PC-9 (cell line): ENCODE data around the gene DYSF. TPM values are rescaled to one million over a fixed set of nuclear protein-coding genes. Genes with fewer than 3 reads are reported as not detected.

Experiments used
- BruUV-seq: library from RNA; stranded (reverse); fragments of 400-500 nt; replicated peaks from 2 replicates; lab custom pipeline; 2021; lab: Mats Ljungman, UMichigan
- CTCF ChIA-PET: fragments of 300-600 bp; sonication (Branson Sonifier 250); formaldehyde crosslinking; loops from one replicate; lab custom pipeline; 2022; ENCODE audit warnings: antibody characterized with exemption; lab: Charles Lee
- POLR2A ChIA-PET: fragments of 300-600 bp; sonication (Branson Sonifier 250); formaldehyde crosslinking; loops from one replicate; lab custom pipeline; 2022; ENCODE audit warnings: antibody characterized with exemption; ENCODE audit not compliant: unreplicated experiment; lab: Charles Lee
- DNase-seq, 2 experiments: peaks; one replicate each; pipeline versions ENCODE4 v3.0.0 to v3.0.0-alpha.2; 2015 to 2022; ENCODE audit warnings: mixed read lengths in 1 of 2
- H2AFZ ChIP-seq: fragments of 200-600 bp; sonication (generic); 2 replicates; pipeline ENCODE4 v1.8.1; 2017; ENCODE audit warnings: antibody characterized with exemption
- H3F3A ChIP-seq: fragments of 200-600 bp; sonication (generic); 2 replicates; pipeline ENCODE4 v1.8.1; 2017; ENCODE audit warnings: antibody characterized with exemption, mild to moderate bottlenecking, low read depth; ENCODE audit not compliant: insufficient read depth
- H3K27ac ChIP-seq: fragments of 200-600 bp; sonication (generic); 2 replicates; pipeline ENCODE4 v1.6.1; 2016; ENCODE audit warnings: mixed run types
- H3K27me3 ChIP-seq: fragments of 200-600 bp; sonication (generic); 2 replicates; pipeline ENCODE4 v1.6.1; 2016; ENCODE audit warnings: low read depth, mixed run types; ENCODE audit not compliant: insufficient read depth
- H3K36me3 ChIP-seq: fragments of 200-600 bp; sonication (generic); 2 replicates; pipeline ENCODE4 v1.6.1; 2016; ENCODE audit warnings: low read depth, mixed run types
- H3K4me1 ChIP-seq: fragments of 200-600 bp; sonication (generic); replicated peaks from 2 replicates; pipeline ENCODE4 v1.6.1; 2016; ENCODE audit warnings: mixed run types; ENCODE audit not compliant: insufficient read depth
- H3K4me2 ChIP-seq: fragments of 200-600 bp; sonication (generic); 2 replicates; pipeline ENCODE4 v1.6.1; 2017; ENCODE audit warnings: mixed run types
- H3K4me3 ChIP-seq: fragments of 200-600 bp; sonication (generic); 2 replicates; pipeline ENCODE4 v1.6.1; 2016; ENCODE audit warnings: mixed run types
- H3K79me2 ChIP-seq: fragments of 200-600 bp; sonication (generic); 2 replicates; pipeline ENCODE4 v1.6.1; 2017; ENCODE audit warnings: low read depth, mixed run types
- H3K9me2 ChIP-seq: fragments of 200-600 bp; sonication (generic); 2 replicates; pipeline ENCODE4 v1.8.1; 2017; ENCODE audit warnings: mild to moderate bottlenecking; ENCODE audit not compliant: insufficient read depth
- H3K9me3 ChIP-seq: fragments of 200-600 bp; sonication (generic); 2 replicates; pipeline ENCODE4 v1.8.1; 2016; ENCODE audit warnings: low read depth; ENCODE audit not compliant: insufficient read depth
- H4K20me1 ChIP-seq: fragments of 200-600 bp; sonication (generic); 2 replicates; pipeline ENCODE4 v1.8.1; 2017; ENCODE audit not compliant: insufficient read depth
- EZH2 ChIP-seq: fragments of 200-600 bp; sonication (generic); IDR thresholded peaks from 2 replicates; pipeline ENCODE4 v1.8.0; 2017; ENCODE audit warnings: antibody characterized with exemption, low read depth
- intact Hi-C: fragments of 100-400 bp; cut with micrococcal nuclease; formaldehyde crosslinking; loops from one replicate; pipeline ENCODE4 v1.10.0; 2022; ENCODE audit not compliant: unreplicated experiment
- total RNA-seq: library from RNA; stranded (reverse); gene quantifications from 2 replicates; pipeline ENCODE4 v1.2.3, GENCODE V29; 2021
- TF ChIP-seq, protein P1 (sequence below): fragments of 200-600 bp; sonication (generic); conservative IDR thresholded peaks from 2 replicates; pipeline ENCODE4 v1.6.1; 2017; ENCODE audit warnings: mixed run types, antibody characterized with exemption, mild to moderate bottlenecking, moderate library complexity

Gene DYSF
- total RNA-seq, 1 experiment from 2014 or later: 12.2 TPM

DNA sequence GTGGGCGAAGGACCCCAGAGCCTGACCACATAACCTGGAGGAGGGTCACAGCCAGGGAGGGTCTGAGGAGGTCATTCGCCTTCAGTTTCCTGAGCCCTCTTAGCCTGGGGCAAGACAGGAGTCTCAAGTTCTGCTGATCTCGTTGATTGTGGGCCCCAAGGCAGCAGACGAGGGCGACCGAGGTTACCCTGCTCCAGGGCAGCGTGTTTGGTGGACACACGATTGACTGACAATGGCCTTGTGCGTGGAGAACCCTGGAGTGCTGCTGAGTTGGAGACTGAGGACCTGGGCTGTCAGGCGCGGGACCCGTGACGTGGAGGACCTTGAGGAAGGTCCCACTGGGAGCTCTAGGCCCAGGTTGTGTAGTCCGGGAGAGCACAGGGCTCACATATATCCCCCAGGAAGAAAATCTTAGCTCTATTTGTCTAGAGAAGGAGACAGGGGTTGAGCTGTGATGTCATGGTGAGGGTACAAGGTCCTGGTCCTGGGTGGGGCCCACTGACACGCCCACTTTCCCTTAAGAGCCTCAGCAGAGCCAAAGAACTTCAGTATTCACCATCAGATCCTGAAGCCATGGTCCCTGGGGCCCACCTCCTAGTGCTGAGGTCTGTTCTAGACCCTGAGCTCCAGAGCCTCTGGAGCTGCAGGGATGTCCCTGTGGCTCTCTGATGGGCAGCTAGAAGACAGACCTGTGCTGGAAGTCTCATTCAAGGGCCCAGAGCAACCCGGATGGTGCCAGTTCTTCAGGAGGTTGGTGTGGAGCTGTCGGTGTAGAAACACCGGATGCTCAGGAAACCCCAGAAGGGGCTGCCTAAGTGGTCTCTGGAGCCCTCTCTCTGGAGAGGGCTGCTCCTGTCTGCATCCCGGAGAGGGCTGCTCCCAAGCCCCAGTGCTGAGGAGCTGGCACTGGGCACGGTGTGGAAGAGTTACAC, 53.1 kb downstream of the DYSF start:
- BruUV-seq: no TSS peak
- H3K9me3 ChIP-seq: no peaks in the 10 kb centered on the region
- no peak overlapping the region for H3K27ac ChIP-seq
- no peak for DNase-seq
- H2AFZ ChIP-seq: no peak overlapping the region
- no peak overlapping the region for H3K4me2 ChIP-seq
- H3K79me2 ChIP-seq: no peaks in the 10 kb centered on the region
- POLR2A ChIA-PET: no interaction called here
- H3K9me2 ChIP-seq: no peaks in the 10 kb centered on the region
- no peaks in the 10 kb centered on the region for H3F3A ChIP-seq
- intact Hi-C loops: no loop called here
- H4K20me1 ChIP-seq: no peaks in the 10 kb centered on the region
- no peaks in the 10 kb centered on the region for H3K36me3 ChIP-seq
- H3K4me1 ChIP-seq: 0 out of 2 replicates have a peak, but pooled peaks cover 7% of the 10 kb centered on the region
- TF ChIP-seq EZH2: no peak
- TF ChIP-seq, protein P1, sequence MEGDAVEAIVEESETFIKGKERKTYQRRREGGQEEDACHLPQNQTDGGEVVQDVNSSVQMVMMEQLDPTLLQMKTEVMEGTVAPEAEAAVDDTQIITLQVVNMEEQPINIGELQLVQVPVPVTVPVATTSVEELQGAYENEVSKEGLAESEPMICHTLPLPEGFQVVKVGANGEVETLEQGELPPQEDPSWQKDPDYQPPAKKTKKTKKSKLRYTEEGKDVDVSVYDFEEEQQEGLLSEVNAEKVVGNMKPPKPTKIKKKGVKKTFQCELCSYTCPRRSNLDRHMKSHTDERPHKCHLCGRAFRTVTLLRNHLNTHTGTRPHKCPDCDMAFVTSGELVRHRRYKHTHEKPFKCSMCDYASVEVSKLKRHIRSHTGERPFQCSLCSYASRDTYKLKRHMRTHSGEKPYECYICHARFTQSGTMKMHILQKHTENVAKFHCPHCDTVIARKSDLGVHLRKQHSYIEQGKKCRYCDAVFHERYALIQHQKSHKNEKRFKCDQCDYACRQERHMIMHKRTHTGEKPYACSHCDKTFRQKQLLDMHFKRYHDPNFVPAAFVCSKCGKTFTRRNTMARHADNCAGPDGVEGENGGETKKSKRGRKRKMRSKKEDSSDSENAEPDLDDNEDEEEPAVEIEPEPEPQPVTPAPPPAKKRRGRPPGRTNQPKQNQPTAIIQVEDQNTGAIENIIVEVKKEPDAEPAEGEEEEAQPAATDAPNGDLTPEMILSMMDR: no peak
- CTCF ChIA-PET: interaction anchor here (0.6 to 1.2 kb wide), 2 partner anchors 50 to 207 kb away, joined by 3 read pairs; no protein-coding TSS in a partner anchor
- no peak overlapping the region for H3K4me3 ChIP-seq
- no peaks in the 10 kb centered on the region for H3K27me3 ChIP-seq

DNA sequence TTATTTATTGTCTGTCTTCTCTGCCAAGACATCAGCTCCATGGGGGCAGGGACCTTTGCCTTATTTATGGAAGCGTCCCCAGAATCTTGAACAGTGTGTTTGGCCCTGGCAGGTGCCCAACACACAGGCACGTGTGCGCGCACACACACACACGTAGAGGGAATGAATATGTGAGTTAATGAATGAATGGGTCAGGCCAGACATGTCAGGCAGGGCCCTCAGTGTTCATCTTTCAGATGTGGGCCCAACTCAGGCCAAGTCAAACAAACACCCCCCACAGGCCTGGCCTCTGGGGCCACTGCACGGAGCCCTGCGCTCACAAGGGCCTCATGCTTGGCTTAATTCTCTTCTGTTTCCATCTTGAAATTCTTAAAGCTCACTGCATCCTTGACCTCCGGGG, 54.1 kb downstream of the DYSF start:
- Histone ChIP-seq H3K9me3 (no peaks in the 10 kb centered on the region), H3F3A (no peaks in the 10 kb centered on the region), H3K4me3 (no peak overlapping the region), H4K20me1 (no peaks in the 10 kb centered on the region), H2AFZ (no peak overlapping the region), H3K27me3 (no peaks in the 10 kb centered on the region), H3K4me2 (no peak overlapping the region), H3K27ac (no peak overlapping the region), H3K79me2 (no peaks in the 10 kb centered on the region), H3K9me2 (no peaks in the 10 kb centered on the region), H3K36me3 (no peaks in the 10 kb centered on the region), H3K4me1 (0 out of 2 replicates have a peak, but pooled peaks cover 7% of the 10 kb centered on the region)
- intact Hi-C loops: no loop called here
- BruUV-seq: no TSS peak
- POLR2A ChIA-PET: no interaction called here
- no peak for DNase-seq
- CTCF ChIA-PET: no interaction called here
- TF ChIP-seq EZH2: no peak
- TF ChIP-seq, protein P1: no peak

DNA sequence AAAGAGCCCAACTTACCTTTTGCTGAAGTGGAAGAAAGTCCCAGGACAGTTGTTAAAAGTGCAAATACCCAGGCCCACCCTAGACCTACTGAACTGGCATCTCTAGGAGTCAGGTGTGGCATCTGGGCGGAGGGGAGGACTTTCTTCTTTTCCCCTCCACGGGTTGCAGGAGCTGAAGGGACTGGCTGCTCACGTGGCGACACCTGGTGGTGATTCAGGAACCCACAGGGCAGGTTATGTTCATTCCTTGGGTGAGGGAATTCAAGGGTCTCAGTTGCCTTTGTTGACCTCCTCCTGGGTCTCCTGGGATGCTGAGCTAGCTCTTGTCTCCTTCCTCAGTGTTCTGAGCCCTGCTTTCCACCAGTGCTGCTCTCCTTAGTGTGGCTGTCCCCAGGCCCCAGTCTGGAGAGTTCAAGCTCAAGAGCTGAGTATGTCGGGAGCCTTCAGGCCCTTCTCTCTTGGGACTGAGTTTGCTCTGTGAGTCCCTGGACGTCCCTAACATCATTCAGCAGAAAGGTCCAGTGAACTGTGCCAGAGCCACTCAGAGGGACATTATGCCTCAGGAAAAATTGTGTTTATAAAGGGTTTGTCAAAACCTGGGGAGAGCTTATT, 56.9 kb downstream of the DYSF start:
- H3K36me3 ChIP-seq: no peaks in the 10 kb centered on the region
- no peaks in the 10 kb centered on the region for H3K9me2 ChIP-seq
- no peaks in the 10 kb centered on the region for H3F3A ChIP-seq
- no peak overlapping the region for H3K4me2 ChIP-seq
- no peaks in the 10 kb centered on the region for H3K4me1 ChIP-seq
- no peak overlapping the region for H3K27ac ChIP-seq
- POLR2A ChIA-PET: no interaction called here
- no peak overlapping the region for H2AFZ ChIP-seq
- H3K4me3 ChIP-seq: no peak overlapping the region
- H3K9me3 ChIP-seq: no peaks in the 10 kb centered on the region
- no peaks in the 10 kb centered on the region for H3K79me2 ChIP-seq
- no peaks in the 10 kb centered on the region for H4K20me1 ChIP-seq
- intact Hi-C loops: loop anchor here (1.0 to 10.0 kb wide), 4 partner anchors 211 to 856 kb away; no protein-coding TSS in a partner anchor
- peak; percentile 50 to 65 for DNase-seq
- no TSS peak for BruUV-seq
- no peak for TF ChIP-seq EZH2
- TF ChIP-seq, protein P1: peak; percentile 97
- H3K27me3 ChIP-seq: no peaks in the 10 kb centered on the region
- CTCF ChIA-PET: interaction anchor here (0.7 to 2.0 kb wide), 2 partner anchors 43 to 211 kb away, joined by 11 to 18 read pairs; no protein-coding TSS in a partner anchor
